8988T (cell line): Measurements from ENCODE around the gene TAS1R2.
"Not testable (repeated sequence)": the region's sequence is repeated elsewhere in the genome, so short reads cannot be mapped to it uniquely, and the experiment has no call there.

Experiments used
- DNase-seq: peaks from one replicate; pipeline ENCODE4 v3.0.0; 2011

Gene TAS1R2

GRCh38 chr1:18868354-18868753 is 8.9 kb upstream of the TAS1R2 start:
- DNase-seq: no peak

- no peak for DNase-seq
Observed at GRCh38 chr1:18866846-18867245, 7.4 kb upstream of the TAS1R2 start.

GRCh38 chr1:18866314-18866713 is 6.9 kb upstream of the TAS1R2 start:
- no peak for DNase-seq

GRCh38 chr1:18865176-18865575 is 5.7 kb upstream of the TAS1R2 start:
- DNase-seq: no peak

- DNase-seq: no peak
Observed at GRCh38 chr1:18861590-18861989, 2.1 kb upstream of the TAS1R2 start.

- DNase-seq: no peak
Observed at GRCh38 chr1:18861082-18861481, 1.6 kb upstream of the TAS1R2 start.

GRCh38 chr1:18858070-18858688 is 1.3 kb downstream of the TAS1R2 start:
- DNase-seq: no peak

GRCh38 chr1:18856435-18856834 is 3.0 kb downstream of the TAS1R2 start:
- DNase-seq: no peak

- no peak for DNase-seq
Observed at GRCh38 chr1:18855573-18855972, 3.9 kb downstream of the TAS1R2 start.

GRCh38 chr1:18854331-18855025 is 5.0 kb downstream of the TAS1R2 start:
- DNase-seq: no peak

- no peak for DNase-seq
Observed at GRCh38 chr1:18852501-18852900, 7.0 kb downstream of the TAS1R2 start.

GRCh38 chr1:18849261-18849711 is 10.2 kb downstream of the TAS1R2 start:
- no peak for DNase-seq

- not testable (repeated sequence) for DNase-seq
Observed at GRCh38 chr1:18847723-18848122, 11.7 kb downstream of the TAS1R2 start.

GRCh38 chr1:18840145-18840544 is 19.3 kb downstream of the TAS1R2 start:
- DNase-seq: no peak

- no peak for DNase-seq
Observed at GRCh38 chr1:18836654-18837053, 22.8 kb downstream of the TAS1R2 start.

- not testable (repeated sequence) for DNase-seq
Observed at GRCh38 chr1:18832319-18832718, 27.1 kb downstream of the TAS1R2 start.

GRCh38 chr1:18831656-18832055 is 27.8 kb downstream of the TAS1R2 start:
- no peak for DNase-seq

- no peak for DNase-seq
Observed at GRCh38 chr1:18830596-18830995, 28.9 kb downstream of the TAS1R2 start.

- DNase-seq: no peak
Observed at GRCh38 chr1:18829671-18830070, 29.8 kb downstream of the TAS1R2 start.

GRCh38 chr1:18828224-18828623 is 31.2 kb downstream of the TAS1R2 start:
- no peak for DNase-seq

GRCh38 chr1:18823438-18823837 is 36.0 kb downstream of the TAS1R2 start:
- no peak for DNase-seq

- DNase-seq: peak; percentile 63
Observed at GRCh38 chr1:18820791-18821641, 38.4 kb downstream of the TAS1R2 start.

- no peak for DNase-seq
Observed at GRCh38 chr1:18819986-18820790, 39.3 kb downstream of the TAS1R2 start.
